GM13977 (cell line): Measurements from ENCODE around the gene FLYWCH1.

Source experiments
- DNase-seq: peaks from one replicate; pipeline ENCODE4 v3.0.0; 2012; ENCODE audit warnings: low spot score
- CTCF ChIP-seq: IDR thresholded peaks from 2 replicates; pipeline ENCODE4 v1.5.1; 2012; ENCODE audit warnings: mild to moderate bottlenecking, control low read depth; ENCODE audit not compliant: insufficient read depth; ENCODE audit errors: extremely low read depth, missing control alignments
- in situ Hi-C: fragments of 300-500 bp; cut with MboI; formaldehyde crosslinking; loops from one replicate; pipeline ENCODE4 v1.12.0; 2022; ENCODE audit warnings: low sequenced_read_pairs, low pct_unique_long_range_greater_than_20kb, mixed read lengths, inconsistent platforms; ENCODE audit not compliant: unreplicated experiment

FLYWCH1 gene

GRCh38 chr16:2973093-2973492 lies 61.4 kb downstream of the FLYWCH1 start:
- no peak for DNase-seq
- in situ Hi-C loops, result no loop called here

DNA sequence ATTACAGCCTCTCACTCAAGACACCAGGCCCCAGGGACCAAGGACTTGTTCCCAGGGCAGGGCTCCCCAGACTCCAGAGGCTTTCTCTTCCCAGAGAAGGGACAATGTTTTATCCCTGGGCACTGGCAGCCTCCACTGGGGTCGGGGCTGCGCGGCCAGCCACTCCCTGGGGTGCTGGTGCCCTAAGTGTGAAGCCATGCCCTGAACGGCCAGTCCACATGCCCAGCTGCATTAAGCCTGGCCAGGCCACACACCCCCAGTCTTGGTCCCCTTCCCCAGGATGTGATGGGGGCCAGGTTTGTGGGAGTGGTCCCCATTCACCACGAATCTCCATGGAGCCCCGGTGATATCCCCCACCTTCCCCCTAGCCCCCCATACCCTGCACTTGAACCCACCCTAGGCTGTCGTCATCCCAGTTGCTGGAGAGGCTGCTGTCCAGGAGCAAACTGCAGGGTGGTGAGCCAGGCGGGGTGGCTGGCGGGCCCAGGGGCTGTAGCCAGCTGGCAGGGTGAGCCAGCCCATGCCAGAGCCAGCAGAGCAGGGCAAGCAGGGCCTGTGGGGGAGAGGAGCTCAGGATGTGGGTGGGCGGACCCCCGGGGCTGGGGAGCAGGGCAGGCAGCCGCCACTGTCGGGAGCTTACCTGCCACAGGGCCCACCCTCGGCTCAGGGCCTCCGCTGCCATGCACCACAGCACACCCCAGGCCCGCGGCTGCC lies 62.0 kb downstream of the FLYWCH1 start:
- in situ Hi-C loops, result no loop called here
- no peak for TF ChIP-seq CTCF
- no peak for DNase-seq

More at GRCh38 chr16:2973093-2973492, 61.4 kb downstream of the FLYWCH1 start:
- no peak for TF ChIP-seq CTCF

GRCh38 chr16:2974319-2975056 lies 62.8 kb downstream of the FLYWCH1 start:
- in situ Hi-C loops, result no loop called here
- DNase-seq, result no peak
- TF ChIP-seq CTCF, result no peak

DNA sequence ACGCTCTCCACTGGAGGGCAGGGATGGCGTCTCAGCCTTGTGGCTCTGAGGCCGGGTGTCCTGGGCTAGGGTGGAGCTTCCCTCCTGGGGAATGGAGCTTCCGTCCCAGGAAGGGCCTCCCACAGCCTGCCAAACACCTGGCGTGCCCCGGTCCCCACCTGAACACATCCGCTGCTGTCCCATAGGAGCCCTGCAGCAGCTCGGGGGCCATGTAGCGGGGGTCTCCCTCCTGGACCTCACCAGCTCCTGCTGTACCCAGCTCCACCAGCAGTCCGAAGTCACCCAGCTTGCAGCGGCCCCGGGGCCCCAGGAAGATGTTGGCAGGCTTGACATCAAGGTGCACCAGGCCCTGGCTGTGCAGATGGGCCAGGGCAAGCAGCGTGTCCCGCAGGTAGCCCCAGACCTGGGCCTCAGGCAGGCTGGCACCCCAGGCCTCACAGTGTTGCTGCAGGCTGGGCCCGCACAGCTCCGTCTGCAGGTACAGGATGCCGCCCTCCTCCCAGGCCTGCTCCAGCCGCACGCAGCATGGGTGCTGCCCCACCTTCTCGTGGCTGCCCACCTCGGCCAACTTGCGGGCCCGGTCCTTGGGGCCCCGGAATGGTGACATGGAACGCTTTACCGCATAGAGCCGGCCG lies 63.5 kb downstream of the FLYWCH1 start:
- TF ChIP-seq CTCF, result no peak
- in situ Hi-C loops, result no loop called here
- no peak for DNase-seq

DNA sequence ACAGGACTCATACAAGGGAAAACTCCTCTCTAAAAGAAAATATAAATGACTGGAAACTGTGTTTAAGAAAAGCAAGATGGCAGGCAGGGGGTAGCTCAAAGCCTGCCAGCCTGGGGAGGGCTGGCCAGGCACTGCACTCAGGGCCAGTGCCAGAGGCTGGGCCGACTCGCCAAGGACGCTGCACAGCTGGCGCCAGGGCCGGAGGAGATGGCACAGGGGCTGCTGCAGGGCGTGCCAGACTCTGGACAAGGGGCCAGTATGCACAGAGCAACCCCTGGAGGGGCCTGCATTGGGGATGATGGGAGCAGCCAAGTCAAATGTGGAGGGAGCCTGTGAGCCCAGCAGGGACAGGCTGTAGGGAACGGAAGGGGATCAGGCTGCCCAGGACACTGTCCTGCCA lies 64.5 kb downstream of the FLYWCH1 start:
- DNase-seq, result no peak
- in situ Hi-C loops, result no loop called here
- TF ChIP-seq CTCF, result no peak

- TF ChIP-seq CTCF, result no peak
- in situ Hi-C loops, result no loop called here
- no peak for DNase-seq
Observed at GRCh38 chr16:2976673-2977072, 64.9 kb downstream of the FLYWCH1 start.
